GM12875 (cell line): ENCODE measurements around the gene MEF2B.
A peak's percentile ranks its signal among the peaks of the same experiment; 100 is the strongest.

ENCODE experiments used
- H3K4me3 ChIP-seq: one replicate; pipeline ENCODE4 v1.5.1; 2011; ENCODE audit warnings: low read depth, low read length, control low read depth
- TF ChIP-seq, protein P1 (sequence below): IDR thresholded peaks from 2 replicates; pipeline ENCODE4 v1.5.1; 2011; ENCODE audit warnings: low read depth, mild to moderate bottlenecking, control low read depth, inconsistent platforms, low read length, moderate library complexity, borderline replicate concordance; ENCODE audit not compliant: insufficient read depth

The MEF2B gene

GRCh38 chr19:19170053-19170872 lies at the start of gene MEF2B:
TSS of gene MEF2B (minus strand) at chr19:19170263. CDS start at chr19:19150735, 19,528 bp downstream.
- TF ChIP-seq, protein P1, sequence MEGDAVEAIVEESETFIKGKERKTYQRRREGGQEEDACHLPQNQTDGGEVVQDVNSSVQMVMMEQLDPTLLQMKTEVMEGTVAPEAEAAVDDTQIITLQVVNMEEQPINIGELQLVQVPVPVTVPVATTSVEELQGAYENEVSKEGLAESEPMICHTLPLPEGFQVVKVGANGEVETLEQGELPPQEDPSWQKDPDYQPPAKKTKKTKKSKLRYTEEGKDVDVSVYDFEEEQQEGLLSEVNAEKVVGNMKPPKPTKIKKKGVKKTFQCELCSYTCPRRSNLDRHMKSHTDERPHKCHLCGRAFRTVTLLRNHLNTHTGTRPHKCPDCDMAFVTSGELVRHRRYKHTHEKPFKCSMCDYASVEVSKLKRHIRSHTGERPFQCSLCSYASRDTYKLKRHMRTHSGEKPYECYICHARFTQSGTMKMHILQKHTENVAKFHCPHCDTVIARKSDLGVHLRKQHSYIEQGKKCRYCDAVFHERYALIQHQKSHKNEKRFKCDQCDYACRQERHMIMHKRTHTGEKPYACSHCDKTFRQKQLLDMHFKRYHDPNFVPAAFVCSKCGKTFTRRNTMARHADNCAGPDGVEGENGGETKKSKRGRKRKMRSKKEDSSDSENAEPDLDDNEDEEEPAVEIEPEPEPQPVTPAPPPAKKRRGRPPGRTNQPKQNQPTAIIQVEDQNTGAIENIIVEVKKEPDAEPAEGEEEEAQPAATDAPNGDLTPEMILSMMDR = no peak
- H3K4me3 ChIP-seq = peak within 1 kb of the TSS; percentile 57

DNA sequence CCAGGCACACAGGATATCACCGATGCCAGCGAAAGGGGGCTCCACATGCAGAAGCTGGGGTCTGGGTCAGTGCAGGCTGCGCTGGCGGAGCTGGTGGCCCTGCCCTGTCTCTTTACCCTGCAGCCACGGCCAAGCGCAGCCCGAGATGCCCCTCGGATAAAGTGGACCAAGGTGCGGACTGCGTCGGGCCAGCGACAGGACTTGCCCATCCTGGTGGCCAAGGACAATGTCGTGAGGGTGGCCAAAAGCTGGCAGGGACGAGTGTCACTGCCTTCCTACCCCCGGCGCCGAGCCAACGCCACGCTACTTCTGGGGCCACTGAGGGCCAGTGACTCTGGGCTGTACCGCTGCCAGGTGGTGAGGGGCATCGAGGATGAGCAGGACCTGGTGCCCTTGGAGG lies 48.8 kb upstream of the MEF2B start:
- H3K4me3 ChIP-seq = no peak overlapping the region
- TF ChIP-seq, protein P1 = no peak

DNA sequence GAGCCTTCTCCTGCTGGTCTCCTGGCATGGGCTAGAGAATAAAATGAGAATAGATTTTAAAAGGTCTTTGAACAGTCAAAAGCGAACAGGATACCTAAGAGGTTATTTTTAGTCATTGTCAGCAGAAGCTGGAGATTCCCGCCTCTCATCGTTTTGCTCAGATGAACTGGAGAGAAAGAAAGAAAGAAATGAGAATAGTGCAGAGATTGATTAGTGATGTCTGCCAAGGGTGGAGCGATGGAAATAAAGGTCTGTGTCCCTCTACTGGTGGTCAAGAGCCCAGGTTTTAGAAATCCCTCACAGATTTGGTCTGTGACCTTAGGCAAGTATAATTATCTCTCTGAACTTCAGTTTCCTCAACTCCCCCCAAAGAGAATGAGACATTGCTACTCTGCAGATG lies 47.0 kb upstream of the MEF2B start:
- TF ChIP-seq, protein P1 = 0 out of 2 replicates have a peak, but pooled peaks have one; percentile 4
- no peak overlapping the region for H3K4me3 ChIP-seq

DNA sequence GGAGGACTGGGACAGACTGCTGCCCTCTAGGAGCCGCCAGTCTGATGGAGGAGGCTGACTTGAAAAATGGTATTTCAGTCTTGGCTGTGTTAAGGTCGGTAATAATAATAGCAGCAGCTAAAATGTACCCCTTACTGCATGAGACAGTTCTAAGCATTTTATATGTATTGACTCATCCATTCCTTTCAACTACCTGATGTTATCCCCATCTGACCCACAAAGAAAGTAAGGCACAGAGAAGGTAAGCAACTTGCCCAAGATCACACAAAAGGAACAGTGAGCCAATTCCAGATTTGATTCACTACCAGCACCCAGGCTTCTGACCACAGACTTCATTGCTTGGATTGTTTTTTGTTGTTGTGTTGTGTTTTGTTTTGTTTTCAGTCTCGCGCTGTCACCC lies 45.7 kb upstream of the MEF2B start:
- TF ChIP-seq, protein P1 = no peak
- no peak overlapping the region for H3K4me3 ChIP-seq

- TF ChIP-seq, protein P1 = no peak
Measured at GRCh38 chr19:19214892-19215291, 44.8 kb upstream of the MEF2B start.

GRCh38 chr19:19214159-19214490 lies 44.1 kb upstream of the MEF2B start:
- TF ChIP-seq, protein P1 = no peak
- no peak overlapping the region for H3K4me3 ChIP-seq

More at GRCh38 chr19:19214892-19215291, 44.8 kb upstream of the MEF2B start:
- no peak overlapping the region for H3K4me3 ChIP-seq
